Measurements from ENCODE around the gene UBE3B.

DNA sequence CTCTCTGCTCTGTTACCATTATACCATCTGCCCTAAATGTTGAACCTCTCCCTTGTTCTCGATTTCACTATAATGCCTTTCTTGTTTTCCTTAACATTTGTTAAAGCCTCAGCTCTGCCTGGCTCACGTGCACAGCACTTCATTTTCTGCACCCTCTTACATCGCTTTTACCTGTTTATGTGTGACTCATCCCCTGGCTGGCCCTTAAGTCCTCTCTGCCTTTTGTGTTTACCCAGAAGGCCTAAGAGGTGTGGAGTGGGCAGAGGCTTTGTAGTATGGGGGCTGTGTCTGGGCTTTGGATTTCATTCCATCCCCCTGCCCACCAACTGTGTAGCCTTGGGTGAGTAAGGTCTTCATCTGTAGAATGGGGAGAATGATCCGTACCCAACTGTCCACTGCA, 36.5 kb downstream of the UBE3B start:
- TF ChIP-seq, protein P1, sequence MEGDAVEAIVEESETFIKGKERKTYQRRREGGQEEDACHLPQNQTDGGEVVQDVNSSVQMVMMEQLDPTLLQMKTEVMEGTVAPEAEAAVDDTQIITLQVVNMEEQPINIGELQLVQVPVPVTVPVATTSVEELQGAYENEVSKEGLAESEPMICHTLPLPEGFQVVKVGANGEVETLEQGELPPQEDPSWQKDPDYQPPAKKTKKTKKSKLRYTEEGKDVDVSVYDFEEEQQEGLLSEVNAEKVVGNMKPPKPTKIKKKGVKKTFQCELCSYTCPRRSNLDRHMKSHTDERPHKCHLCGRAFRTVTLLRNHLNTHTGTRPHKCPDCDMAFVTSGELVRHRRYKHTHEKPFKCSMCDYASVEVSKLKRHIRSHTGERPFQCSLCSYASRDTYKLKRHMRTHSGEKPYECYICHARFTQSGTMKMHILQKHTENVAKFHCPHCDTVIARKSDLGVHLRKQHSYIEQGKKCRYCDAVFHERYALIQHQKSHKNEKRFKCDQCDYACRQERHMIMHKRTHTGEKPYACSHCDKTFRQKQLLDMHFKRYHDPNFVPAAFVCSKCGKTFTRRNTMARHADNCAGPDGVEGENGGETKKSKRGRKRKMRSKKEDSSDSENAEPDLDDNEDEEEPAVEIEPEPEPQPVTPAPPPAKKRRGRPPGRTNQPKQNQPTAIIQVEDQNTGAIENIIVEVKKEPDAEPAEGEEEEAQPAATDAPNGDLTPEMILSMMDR (conservative IDR thresholded peaks at IDR 0.05; ENCODE audit: low read depth, low read length), result no peak
- no peak for TF ChIP-seq EZH2phosphoT487 (IDR thresholded peaks at IDR 0.05; ENCODE audit: borderline replicate concordance, low read length)

All from PC-3 (cell line).